SJCRH30 (cell line): ENCODE data around the gene ABCB4. TPM values are rescaled to one million over a fixed set of nuclear protein-coding genes. Genes with fewer than 3 reads are reported as not detected.
A peak's percentile ranks its signal among the peaks of the same experiment; 100 is the strongest.

Source experiments
- DNase-seq, 2 experiments: peaks; one replicate each; pipeline ENCODE4 v3.0.0-alpha.2; 2015 to 2020
- H3K27ac ChIP-seq: fragments of 250-450 bp; sonication (Bioruptor Pico); 2 replicates; pipeline ENCODE4 v1.5.1; 2020; ENCODE audit warnings: mild to moderate bottlenecking, moderate library complexity
- H3K27me3 ChIP-seq: fragments of 250-450 bp; sonication (Bioruptor Pico); 2 replicates; pipeline ENCODE4 v1.5.1; 2020; ENCODE audit warnings: mild to moderate bottlenecking, moderate library complexity
- H3K36me3 ChIP-seq: fragments of 250-450 bp; sonication (Bioruptor Pico); 2 replicates; pipeline ENCODE4 v1.5.1; 2020; ENCODE audit warnings: mild to moderate bottlenecking, moderate library complexity
- H3K4me1 ChIP-seq: fragments of 250-450 bp; sonication (Bioruptor Pico); 2 replicates; pipeline ENCODE4 v1.5.1; 2020; ENCODE audit warnings: mild to moderate bottlenecking, moderate library complexity
- H3K4me3 ChIP-seq: fragments of 250-450 bp; sonication (Bioruptor Pico); 2 replicates; pipeline ENCODE4 v1.5.1; 2020; ENCODE audit warnings: mild to moderate bottlenecking, moderate library complexity
- H3K9me3 ChIP-seq: fragments of 250-450 bp; sonication (Bioruptor Pico); replicated peaks from 2 replicates; pipeline ENCODE4 v1.5.1; 2020; ENCODE audit warnings: mild to moderate bottlenecking, moderate library complexity
- total RNA-seq: library from RNA; depleted of rRNA; stranded (reverse); fragments of >200 nt; shearing (Covaris generic); gene quantifications from 2 replicates; pipeline ENCODE4 v1.2.3, GENCODE V29; 2014; rRNA removed

Gene ABCB4
- 0.06 and 0.13 TPM in 2 replicates for total RNA-seq

DNA sequence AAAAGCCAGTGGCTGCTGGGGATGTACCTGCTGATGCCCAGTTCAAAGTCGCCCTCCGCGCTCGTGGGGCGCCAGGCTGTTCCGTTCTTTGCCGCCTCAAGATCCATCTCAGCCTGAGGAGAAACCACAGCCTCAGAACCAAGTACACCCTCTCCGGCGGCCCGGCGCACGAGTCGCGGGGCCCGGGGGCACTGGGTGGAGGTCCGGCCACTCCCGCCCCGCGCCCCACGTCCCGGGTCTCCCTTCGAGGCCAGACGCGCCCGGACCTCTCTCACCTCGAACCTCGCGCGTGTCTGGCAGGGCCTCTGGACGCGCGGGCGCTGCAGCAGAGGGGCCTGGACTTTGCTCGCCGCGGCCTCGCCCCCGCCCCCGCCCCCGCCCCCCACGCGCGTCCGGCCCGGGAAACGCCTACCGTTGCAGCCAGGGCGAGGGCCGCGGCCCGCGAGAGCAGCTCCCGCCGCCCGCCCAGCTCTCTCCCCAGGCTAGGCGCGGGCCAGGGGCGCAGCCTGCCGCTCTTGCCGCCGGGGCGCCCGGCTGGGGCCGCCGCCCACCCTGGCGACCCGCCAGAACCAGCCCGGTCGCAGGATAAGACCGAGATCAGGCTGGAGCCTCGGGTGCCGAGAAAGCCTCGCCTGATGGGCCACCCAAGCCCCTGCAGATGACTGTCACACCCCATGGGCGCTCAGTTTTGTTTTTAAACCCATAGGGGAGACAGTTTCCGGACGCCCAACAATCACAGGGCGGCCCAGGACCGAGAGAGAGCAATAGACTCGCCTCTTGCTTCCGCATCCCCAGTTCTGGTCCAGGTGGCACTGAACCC lies at the start of gene ABCB4:
ABCB4 (minus strand) TSS at position 322 of the 820 bp plus-strand sequence; CDS start at position 107, 215 bp downstream.
- Histone ChIP-seq H3K9me3 (no peaks in the 10 kb centered on the region), H3K4me1 (no peaks in the 10 kb centered on the region), H3K27me3 (no peaks in the 10 kb centered on the region), H3K4me3 (no peak within 1 kb of the TSS), H3K27ac (no peak within 1 kb of the TSS), H3K36me3 (no peaks in the 10 kb centered on the region)
- no peak for DNase-seq

DNA sequence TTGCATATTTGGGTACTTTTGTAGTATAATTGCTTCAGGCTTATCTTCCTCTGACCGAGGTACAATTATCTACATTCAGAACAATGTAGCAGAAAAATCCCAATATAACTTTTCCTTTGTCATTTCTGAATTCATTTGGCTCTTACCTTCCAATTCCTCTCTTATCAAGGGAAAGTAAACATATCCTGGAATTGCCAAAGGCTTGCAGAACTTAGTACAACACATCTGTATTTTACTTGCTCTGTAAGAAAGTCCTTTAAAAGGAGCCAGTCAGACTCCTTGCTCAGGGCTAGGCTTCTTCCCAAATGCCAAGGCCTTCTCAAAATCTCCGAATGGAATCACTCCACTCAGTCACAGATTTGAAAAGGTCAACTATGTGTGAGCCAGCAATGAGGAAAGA lies 43.3 kb upstream of the ABCB4 start:
- Histone ChIP-seq H3K4me3 (no peak overlapping the region), H3K36me3 (no peaks in the 10 kb centered on the region), H3K9me3 (no peaks in the 10 kb centered on the region), H3K4me1 (peaks cover 3% of the 10 kb centered on the region; the same call in 1 of the 2 replicates), H3K27me3 (0 out of 2 replicates have a peak, but pooled peaks cover 3% of the 10 kb centered on the region), H3K27ac (no peak overlapping the region)
- DNase-seq: no peak

DNA sequence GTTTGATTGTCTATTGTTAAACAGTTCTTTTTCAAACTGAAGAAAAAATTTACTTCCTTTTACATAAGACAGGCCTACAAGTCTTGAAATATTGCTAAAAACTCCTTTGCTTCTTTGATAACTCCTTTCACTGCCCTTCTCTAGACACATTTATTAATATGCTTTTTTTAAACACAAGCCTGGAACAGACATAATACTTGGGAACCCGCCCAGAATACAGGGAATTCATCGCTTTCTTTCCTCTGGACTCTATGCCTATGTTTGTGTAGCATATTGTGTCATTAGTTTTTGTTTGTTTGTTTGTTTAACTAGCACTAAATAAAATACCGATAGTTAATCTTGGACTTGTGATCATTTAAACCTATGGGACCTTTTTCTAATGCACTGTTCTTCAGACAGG lies 42.4 kb upstream of the ABCB4 start:
- Histone ChIP-seq H3K9me3 (no peaks in the 10 kb centered on the region), H3K36me3 (no peaks in the 10 kb centered on the region), H3K27me3 (0 out of 2 replicates have a peak, but pooled peaks cover 3% of the 10 kb centered on the region), H3K4me3 (no peak overlapping the region), H3K4me1 (no peaks in the 10 kb centered on the region), H3K27ac (no peak overlapping the region)
- no peak for DNase-seq

DNA sequence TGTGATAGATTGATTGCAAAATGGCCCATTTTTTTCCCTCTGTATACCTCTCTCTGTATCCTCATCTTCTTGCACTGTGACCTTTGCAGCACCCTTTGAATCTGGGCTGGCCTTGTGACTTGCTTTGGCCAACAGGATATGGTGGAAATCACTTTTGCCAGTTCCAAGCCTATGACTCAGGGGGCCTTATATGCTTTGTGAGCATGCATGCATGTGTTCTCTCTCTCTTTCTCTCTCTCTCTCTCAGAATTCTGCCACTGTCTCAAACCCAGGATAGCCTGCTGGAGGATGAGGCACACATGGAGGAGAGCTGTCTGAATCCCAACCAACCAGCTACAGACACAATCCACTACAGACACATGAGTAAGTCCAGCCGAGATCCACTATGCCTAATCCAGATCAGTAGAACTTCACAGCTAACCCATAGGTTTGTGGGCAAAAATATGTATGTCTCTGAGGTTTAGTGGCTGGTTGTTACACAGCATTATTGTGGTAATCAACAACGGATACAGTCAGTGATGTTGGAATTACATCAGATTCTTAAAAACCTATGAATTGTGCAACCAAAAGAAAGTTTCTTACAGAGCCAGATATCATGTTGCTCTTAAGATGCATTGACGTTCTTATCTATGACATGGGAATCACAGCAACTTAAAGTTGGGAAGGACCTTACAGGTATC lies 41.8 kb upstream of the ABCB4 start:
- Histone ChIP-seq H3K4me3 (no peak overlapping the region), H3K27me3 (0 out of 2 replicates have a peak, but pooled peaks cover 3% of the 10 kb centered on the region), H3K36me3 (no peaks in the 10 kb centered on the region), H3K9me3 (no peaks in the 10 kb centered on the region), H3K4me1 (no peaks in the 10 kb centered on the region), H3K27ac (no peak overlapping the region)
- DNase-seq: no peak

DNA sequence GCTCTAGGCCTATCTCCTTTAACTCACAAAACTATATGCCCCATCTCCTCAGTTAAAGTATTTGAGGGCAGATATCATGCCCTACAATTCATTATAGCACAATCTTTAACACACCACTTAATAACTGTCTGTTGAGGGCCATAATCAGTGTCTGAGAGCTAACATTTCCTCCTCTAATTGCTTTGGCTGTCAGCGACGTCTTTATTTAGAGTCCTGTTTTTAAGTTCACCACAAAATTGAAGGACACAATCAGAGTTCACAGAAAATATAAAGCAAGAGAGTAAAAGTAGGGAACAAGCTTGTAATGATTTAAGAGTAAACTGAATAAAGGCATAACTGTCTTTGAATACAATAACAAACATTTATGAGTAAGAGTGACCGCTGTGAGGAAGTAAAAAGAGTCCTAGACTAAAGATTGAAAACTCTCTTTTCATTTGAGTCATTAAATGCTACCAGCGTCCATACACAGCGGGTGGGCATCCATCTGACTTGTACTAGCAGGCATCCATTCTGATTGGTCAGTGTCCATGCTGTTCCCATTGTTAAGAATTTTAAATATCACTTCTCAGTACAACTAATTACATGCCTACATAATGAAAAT lies 38.4 kb upstream of the ABCB4 start:
- no peak for DNase-seq
- no peaks in the 10 kb centered on the region for H3K4me1 ChIP-seq
- H3K9me3 ChIP-seq: no peaks in the 10 kb centered on the region
- no peak overlapping the region for H3K4me3 ChIP-seq
- H3K27me3 ChIP-seq: no peaks in the 10 kb centered on the region
- no peaks in the 10 kb centered on the region for H3K36me3 ChIP-seq
- no peak overlapping the region for H3K27ac ChIP-seq

DNA sequence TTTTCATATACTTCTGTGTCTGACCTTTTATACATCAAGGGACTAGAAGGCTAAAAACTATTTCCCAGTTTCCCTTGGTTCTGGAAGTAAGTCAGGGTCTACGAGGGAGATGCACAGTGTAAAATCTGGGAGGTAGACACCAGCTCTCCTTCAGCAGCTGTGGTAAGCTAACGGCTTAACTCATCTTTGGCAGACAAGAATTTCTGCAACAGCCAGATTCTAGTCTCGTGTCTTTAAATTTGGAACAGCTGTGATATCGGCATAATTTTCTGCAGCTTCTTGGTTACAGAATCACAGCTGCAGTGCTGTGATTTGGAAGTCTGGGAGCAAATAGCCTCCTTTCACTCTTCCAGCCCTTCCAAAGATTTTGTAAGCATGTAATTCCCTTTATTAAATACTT lies 37.4 kb upstream of the ABCB4 start:
- Histone ChIP-seq H3K4me3 (no peak overlapping the region), H3K9me3 (no peaks in the 10 kb centered on the region), H3K36me3 (no peaks in the 10 kb centered on the region), H3K27me3 (no peaks in the 10 kb centered on the region), H3K27ac (no peak overlapping the region), H3K4me1 (no peaks in the 10 kb centered on the region)
- peak; percentile 8 to 38 for DNase-seq

DNA sequence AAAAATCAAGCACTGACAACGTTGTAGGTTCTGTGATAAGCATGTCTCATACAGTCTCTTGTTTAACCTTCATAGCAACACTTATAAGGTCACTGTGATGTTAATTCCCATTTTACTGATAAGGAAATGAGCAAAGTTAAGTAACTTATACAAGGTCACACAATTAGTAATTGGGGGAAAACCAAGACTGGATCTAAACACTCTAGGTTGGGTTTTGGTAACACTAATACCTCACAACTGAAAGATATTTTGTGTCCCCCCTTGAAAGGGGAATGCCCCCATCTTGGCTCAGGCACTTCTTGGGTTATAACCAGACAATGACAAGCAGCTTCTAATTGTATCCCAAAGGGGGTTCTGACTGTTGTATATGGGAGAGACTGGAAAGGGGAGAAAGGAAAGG lies 36.0 kb upstream of the ABCB4 start:
- Histone ChIP-seq H3K36me3 (no peaks in the 10 kb centered on the region), H3K27ac (no peak overlapping the region), H3K9me3 (no peaks in the 10 kb centered on the region), H3K27me3 (no peaks in the 10 kb centered on the region; the same call in 1 of the 2 replicates), H3K4me1 (no peaks in the 10 kb centered on the region), H3K4me3 (no peak overlapping the region)
- DNase-seq: no peak

DNA sequence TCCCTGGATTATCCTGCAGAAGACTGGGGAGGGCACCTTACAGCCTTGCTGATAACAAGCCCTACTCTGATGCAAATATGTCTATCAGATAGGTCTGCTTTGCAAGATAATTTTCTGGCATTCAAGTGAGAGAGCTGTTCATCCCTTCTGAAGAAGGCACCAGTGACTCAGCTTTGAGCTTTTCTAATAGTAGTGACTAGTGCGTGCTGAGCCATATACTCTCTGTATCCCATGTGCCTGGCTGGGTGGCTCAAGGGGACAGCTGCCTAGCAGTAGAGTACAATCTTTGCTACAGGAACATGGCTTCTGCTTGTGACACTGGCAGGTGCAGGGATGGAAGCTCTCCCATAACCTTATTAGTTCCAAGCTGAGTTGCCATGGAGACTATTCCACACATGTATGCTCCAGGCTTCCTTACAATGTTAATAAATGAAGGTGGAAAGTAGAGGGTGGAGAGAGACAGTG lies 35.0 kb upstream of the ABCB4 start:
- Histone ChIP-seq H3K9me3 (no peaks in the 10 kb centered on the region), H3K27ac (no peak overlapping the region), H3K36me3 (no peaks in the 10 kb centered on the region), H3K27me3 (no peaks in the 10 kb centered on the region; the same call in 1 of the 2 replicates), H3K4me3 (no peak overlapping the region), H3K4me1 (no peaks in the 10 kb centered on the region)
- DNase-seq: peak in 1 of 2 experiments; percentile 12

DNA sequence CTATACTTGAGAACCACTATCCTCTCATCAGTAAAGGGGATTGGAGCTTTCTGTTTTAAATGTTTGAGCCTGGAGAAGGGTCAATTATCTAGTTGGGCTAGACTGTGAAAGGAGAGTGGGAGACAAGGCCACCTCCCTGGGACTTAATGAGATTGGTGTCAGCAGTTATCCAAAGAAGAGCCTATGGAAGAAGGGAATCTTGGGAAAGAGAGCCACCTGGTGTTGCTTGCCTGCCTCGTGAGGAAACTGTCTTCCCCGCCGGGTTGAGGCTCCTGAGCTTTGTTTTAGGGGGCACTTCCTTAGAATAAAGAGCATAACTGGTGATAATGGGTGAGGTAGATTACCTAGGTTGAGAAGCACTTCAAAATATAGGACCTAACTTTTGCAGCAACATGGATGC lies 32.0 kb upstream of the ABCB4 start:
- no peaks in the 10 kb centered on the region for H3K4me1 ChIP-seq
- no peak overlapping the region for H3K4me3 ChIP-seq
- H3K36me3 ChIP-seq: no peaks in the 10 kb centered on the region
- no peak overlapping the region for H3K27ac ChIP-seq
- no peaks in the 10 kb centered on the region for H3K9me3 ChIP-seq
- DNase-seq: peak in 1 of 2 experiments; percentile 11
- H3K27me3 ChIP-seq: no peaks in the 10 kb centered on the region; the same call in 1 of the 2 replicates

DNA sequence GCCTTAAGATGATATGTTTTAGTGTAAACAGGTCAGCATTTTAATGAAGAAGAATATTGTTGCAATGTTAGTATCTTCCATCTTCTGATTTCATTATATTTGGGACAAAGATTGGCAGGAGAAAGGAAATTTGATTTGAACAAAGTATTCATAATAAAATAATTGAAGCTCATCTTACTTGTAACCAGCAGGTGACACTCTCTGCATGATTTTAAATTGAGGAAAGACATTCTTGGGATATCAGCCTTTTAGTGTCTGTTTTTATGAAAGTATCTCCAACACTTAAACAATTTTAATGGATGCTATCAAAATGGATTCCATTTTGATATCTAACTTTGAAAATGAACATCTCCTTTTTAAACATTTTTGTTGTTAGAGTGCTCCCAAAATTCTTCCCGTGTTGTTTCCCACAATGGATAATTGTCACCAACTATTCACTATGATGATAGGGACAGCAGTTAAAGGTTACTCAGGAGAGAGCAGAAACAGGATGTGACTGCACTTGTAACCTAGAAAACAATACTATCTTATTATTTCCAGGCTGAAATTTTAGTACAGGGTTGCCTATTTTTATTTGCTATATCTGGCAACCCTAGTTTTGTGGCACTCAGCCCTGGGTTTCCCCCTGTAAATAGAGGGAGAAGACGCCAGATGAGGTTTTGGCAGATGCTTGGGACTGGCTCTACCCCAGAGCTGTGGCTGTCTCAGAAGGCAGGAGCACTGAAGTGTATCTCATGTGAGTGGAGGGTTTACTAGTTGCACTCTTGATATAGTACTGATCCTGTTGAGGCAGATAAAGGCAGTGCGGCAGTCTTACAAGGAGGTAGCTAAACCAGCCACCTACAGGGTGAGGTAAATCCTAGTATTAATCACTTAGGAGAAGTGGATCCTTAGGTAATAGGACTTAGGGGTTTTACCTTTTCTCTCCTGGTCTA lies 31.0 kb upstream of the ABCB4 start:
- Histone ChIP-seq H3K4me3 (no peak overlapping the region), H3K9me3 (no peaks in the 10 kb centered on the region), H3K27me3 (no peaks in the 10 kb centered on the region; the same call in 1 of the 2 replicates), H3K4me1 (no peaks in the 10 kb centered on the region), H3K27ac (no peak overlapping the region), H3K36me3 (no peaks in the 10 kb centered on the region)
- peak in 1 of 2 experiments; percentile 32 for DNase-seq

DNA sequence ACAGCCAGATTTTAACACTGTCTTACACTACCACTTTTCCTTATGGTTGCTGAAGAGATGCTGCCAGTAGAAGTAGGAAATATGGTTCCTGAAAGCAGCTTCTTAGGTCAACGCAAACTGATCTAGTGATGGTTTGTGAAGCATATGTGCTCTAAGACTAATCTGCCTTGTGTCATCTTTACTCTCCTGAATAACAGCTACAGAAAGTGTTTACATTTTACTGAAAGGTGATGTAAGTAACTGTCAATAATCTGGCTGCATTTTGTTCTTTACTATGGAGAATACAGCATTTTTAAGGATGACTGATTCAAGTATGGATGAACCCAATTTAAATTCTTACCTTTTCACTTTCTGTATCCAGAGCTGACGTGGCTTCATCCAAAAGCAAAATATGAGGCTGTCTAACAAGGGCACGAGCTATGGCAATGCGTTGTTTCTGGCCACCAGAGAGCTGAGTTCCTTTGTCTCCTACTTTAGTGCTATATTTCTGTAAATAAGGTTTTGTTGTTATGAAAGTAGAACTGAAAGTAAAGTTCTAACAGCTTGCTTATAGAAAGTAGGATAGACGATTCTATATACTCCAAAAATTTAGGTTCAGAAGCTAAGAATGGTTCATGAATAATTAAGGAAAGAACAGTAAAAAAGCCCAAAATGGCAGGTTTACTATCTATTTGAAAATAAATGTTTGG lies 30.2 kb upstream of the ABCB4 start:
- Histone ChIP-seq H3K4me3 (no peak overlapping the region), H3K9me3 (no peaks in the 10 kb centered on the region)

DNA sequence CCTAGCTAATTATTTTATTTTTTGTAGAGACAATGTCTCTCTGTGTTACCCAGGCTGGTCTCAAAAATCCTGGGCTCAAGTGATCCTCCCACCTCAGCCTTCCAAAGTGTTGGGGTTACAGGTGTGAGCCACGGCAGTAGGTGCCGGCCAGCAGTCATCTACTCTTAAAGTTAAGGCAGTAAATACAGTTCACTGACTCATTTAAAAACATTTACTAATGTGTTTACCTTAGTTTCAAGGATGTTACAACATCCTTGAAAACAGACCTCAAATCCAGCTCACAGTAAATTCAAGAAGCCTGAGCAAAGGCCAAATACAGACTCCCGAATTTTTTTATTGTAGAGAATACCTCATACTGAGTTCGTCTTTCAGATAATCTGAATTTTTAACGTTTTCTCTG lies 29.6 kb upstream of the ABCB4 start:
- H3K4me3 ChIP-seq: no peak overlapping the region
- H3K4me1 ChIP-seq: no peaks in the 10 kb centered on the region
- no peaks in the 10 kb centered on the region; the same call in none of the 2 replicates for H3K27me3 ChIP-seq
- DNase-seq: no peak
- H3K27ac ChIP-seq: no peak overlapping the region
- H3K9me3 ChIP-seq: no peaks in the 10 kb centered on the region
- no peaks in the 10 kb centered on the region for H3K36me3 ChIP-seq

More for the DNA sequence above, 30.2 kb upstream of the ABCB4 start:
- Histone ChIP-seq H3K27ac (no peak overlapping the region), H3K36me3 (no peaks in the 10 kb centered on the region), H3K4me1 (no peaks in the 10 kb centered on the region), H3K27me3 (no peaks in the 10 kb centered on the region; the same call in none of the 2 replicates)
- DNase-seq: no peak

DNA sequence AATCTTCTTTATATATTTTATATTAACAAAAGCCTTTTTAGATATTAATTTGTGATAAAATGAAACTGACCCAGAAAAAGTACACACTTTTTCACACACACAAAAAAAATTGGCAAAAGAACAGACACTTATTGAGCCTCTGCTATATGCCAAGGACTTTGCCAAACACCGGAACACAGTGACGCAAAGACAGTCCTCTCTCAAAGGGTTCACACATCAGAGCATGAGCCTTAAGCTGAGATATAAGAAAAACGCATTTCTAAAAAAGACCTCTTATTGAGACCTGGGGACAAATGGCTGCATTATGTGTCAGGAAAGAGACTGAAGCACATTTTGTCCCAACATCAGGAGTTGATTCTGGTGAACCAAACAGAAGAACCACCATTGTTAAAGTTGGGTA lies 24.0 kb upstream of the ABCB4 start:
- no peaks in the 10 kb centered on the region for H3K4me1 ChIP-seq
- no peak overlapping the region for H3K4me3 ChIP-seq
- no peak for DNase-seq

More for the DNA sequence above, 24.0 kb upstream of the ABCB4 start:
- H3K27ac ChIP-seq: no peak overlapping the region
- H3K36me3 ChIP-seq: no peaks in the 10 kb centered on the region
- H3K27me3 ChIP-seq: no peaks in the 10 kb centered on the region; the same call in 1 of the 2 replicates
- no peaks in the 10 kb centered on the region for H3K9me3 ChIP-seq
